Body of pancreas (tissue), 4 donors: Measurements from ENCODE around the gene CDCA4. TPM values are rescaled to one million over a fixed set of nuclear protein-coding genes. Genes with fewer than 3 reads are reported as not detected.

ENCODE experiments used
- ATAC-seq: fragments of 150-250 bp; one replicate; pipeline ENCODE4 v1.9.1; 2016
- DNase-seq, 4 donors: peaks; one replicate each; pipeline ENCODE4 v3.0.0-alpha.2; 2019
- H3K27ac ChIP-seq, 4 donors: fragments of 200-600 bp; sonication (generic); 1 replicate in 3 of 4; 2 replicates in 1 of 4; pipeline versions ENCODE4 v1.5.1 to v1.6.1; 2016 to 2019; ENCODE audit warnings: mild to moderate bottlenecking in 1 of 4, mixed read lengths in 1 of 4, moderate library complexity in 1 of 4
- H3K27me3 ChIP-seq, 2 donors: fragments of 200-600 bp; sonication (generic); one replicate each; pipeline ENCODE4 v1.6.0; 2016; ENCODE audit warnings: mild to moderate bottlenecking in 1 of 2
- H3K36me3 ChIP-seq, 2 donors: fragments of 200-600 bp; sonication (generic); replicated peaks in 1 of 2; 2 replicates each; pipeline ENCODE4 v1.5.1; 2016; ENCODE audit warnings: low read depth in 2 of 2; ENCODE audit not compliant: insufficient read depth in 1 of 2
- H3K4me1 ChIP-seq: fragments of 200-600 bp; sonication (generic); one replicate; pipeline ENCODE4 v1.6.0; 2016
- H3K4me3 ChIP-seq, 2 donors: fragments of 200-600 bp; sonication (generic); 1 replicate in 1 of 2; 2 replicates in 1 of 2; pipeline ENCODE4 v1.5.1; 2016 to 2019
- H3K9me3 ChIP-seq, 3 donors: fragments of 200-600 bp; sonication (generic); 1 replicate in 2 of 3; 2 replicates in 1 of 3; pipeline ENCODE4 v1.5.1; 2016
- CTCF ChIP-seq, 7 experiments: fragments of 450-650 bp in 4 of 7; fragments of 200-600 bp in 3 of 7; sonication (generic) in 3 of 7; IDR thresholded peaks; one replicate each; pipeline ENCODE4 v1.5.1; 2016 to 2019; ENCODE audit warnings: antibody characterized with exemption in 7 of 7
- POLR2A ChIP-seq, 3 donors: fragments of 450-650 bp; IDR thresholded peaks; one replicate each; pipeline ENCODE4 v1.6.1; 2016; ENCODE audit warnings: antibody characterized with exemption in 3 of 3, mild to moderate bottlenecking in 2 of 3
- WGBS, 2 donors: methylation state at CpG; one replicate each; pipeline ENCODE4 v1.1.5; 2017; 5-methylcytosine and 5-hydroxymethylcytosine counted together
- intact Hi-C: fragments of 100-400 bp; cut with DNase I; formaldehyde crosslinking; loops from one replicate; pipeline ENCODE4 v1.15.1; 2023
- total RNA-seq, 2 donors: library from RNA; depleted of rRNA; stranded (reverse); fragments of >200 nt; gene quantifications; one replicate each; pipeline ENCODE4 v1.1.0, GENCODE V29; 2016

Gene CDCA4
- total RNA-seq, 2 donors from 2014 or later = 2.6 to 4.7 TPM

- Histone ChIP-seq H3K27me3 (no peaks in the 10 kb centered on the region), H3K36me3 (no peaks in the 10 kb centered on the region), H3K4me1 (peaks cover 55% of the 10 kb centered on the region), H3K27ac (no peak overlapping the region), H3K9me3 (no peaks in the 10 kb centered on the region), H3K4me3 (no peak overlapping the region)
- 75 to 81% methylated on average over 15 to 18 of the region's 19 CpGs for WGBS, 2 donors
- TF ChIP-seq POLR2A (IDR thresholded peaks at IDR 0.05) = no peak
- TF ChIP-seq CTCF (IDR thresholded peaks at IDR 0.05) = no peak
- DNase-seq (peak in 1 of 4 donors; percentile 39), ATAC-seq (no peak)
- intact Hi-C loops = no loop called here
These were observed 50.4 kb downstream of the CDCA4 start for GRCh38 chr14:104970231-104971068.

GRCh38 chr14:104969741-104970230 is 51.1 kb downstream of the CDCA4 start:
- DNase-seq = no peak
- peaks cover 51% of the 10 kb centered on the region for H3K4me1 ChIP-seq
- TF ChIP-seq CTCF (IDR thresholded peaks at IDR 0.05) = no peak
- no peak for TF ChIP-seq POLR2A (IDR thresholded peaks at IDR 0.05)
- no peaks in the 10 kb centered on the region for H3K36me3 ChIP-seq
- no peak overlapping the region for H3K27ac ChIP-seq
- intact Hi-C loops = no loop called here
- WGBS, 2 donors = 86% methylated on average over 10 of the region's 10 CpGs; no CpG with 5 or more reads in 1 of the 2 donors
- H3K9me3 ChIP-seq = no peaks in the 10 kb centered on the region
- H3K4me3 ChIP-seq = no peak overlapping the region
- H3K27me3 ChIP-seq = no peaks in the 10 kb centered on the region
- no peak for ATAC-seq

GRCh38 chr14:104968541-104969401 is 52.1 kb downstream of the CDCA4 start:
- Histone ChIP-seq H3K4me1 (peaks cover 41% of the 10 kb centered on the region), H3K9me3 (no peaks in the 10 kb centered on the region), H3K27ac (peak overlapping the region in 1 of 4 donors; percentile 25), H3K4me3 (no peak overlapping the region), H3K27me3 (no peaks in the 10 kb centered on the region), H3K36me3 (no peaks in the 10 kb centered on the region)
- DNase-seq (peak in 1 of 4 donors; percentile 31), ATAC-seq (no peak)
- TF ChIP-seq CTCF (IDR thresholded peaks at IDR 0.05) (peak in 1 of 7 experiments; percentile 9), POLR2A (IDR thresholded peaks at IDR 0.05) (no peak)
- intact Hi-C loops = no loop called here
- WGBS, 2 donors = 65 to 76% methylated on average over 14 to 20 of the region's 21 CpGs

GRCh38 chr14:104968153-104968527 is 52.7 kb downstream of the CDCA4 start:
- 29 to 46% methylated on average over 4 to 12 of the region's 12 CpGs for WGBS, 2 donors
- peaks cover 35% of the 10 kb centered on the region for H3K4me1 ChIP-seq
- H3K36me3 ChIP-seq = no peaks in the 10 kb centered on the region
- H3K9me3 ChIP-seq = no peaks in the 10 kb centered on the region
- H3K27me3 ChIP-seq = no peaks in the 10 kb centered on the region
- DNase-seq (peak in 3 of 4 donors; percentile 39 to 54 (median 44)), ATAC-seq (peak; percentile 24)
- no peak for TF ChIP-seq CTCF (IDR thresholded peaks at IDR 0.05)
- TF ChIP-seq POLR2A (IDR thresholded peaks at IDR 0.05) = no peak
- intact Hi-C loops = no loop called here
- H3K27ac ChIP-seq = peak overlapping the region in 2 of 4 donors; percentile 5 to 25
- H3K4me3 ChIP-seq = no peak overlapping the region
